ENCODE results near the gene CAT.

Gene CAT

GRCh38 chr11:34481307-34481706, 42.6 kb downstream of the CAT start:
- H3K27ac ChIP-seq, result no peak overlapping the region
- TF ChIP-seq CTCF (IDR thresholded peaks at IDR 0.05), result no peak
- H3K4me3 ChIP-seq, result no peak overlapping the region
- DNase-seq (ENCODE audit: low spot score), result no peak

DNA sequence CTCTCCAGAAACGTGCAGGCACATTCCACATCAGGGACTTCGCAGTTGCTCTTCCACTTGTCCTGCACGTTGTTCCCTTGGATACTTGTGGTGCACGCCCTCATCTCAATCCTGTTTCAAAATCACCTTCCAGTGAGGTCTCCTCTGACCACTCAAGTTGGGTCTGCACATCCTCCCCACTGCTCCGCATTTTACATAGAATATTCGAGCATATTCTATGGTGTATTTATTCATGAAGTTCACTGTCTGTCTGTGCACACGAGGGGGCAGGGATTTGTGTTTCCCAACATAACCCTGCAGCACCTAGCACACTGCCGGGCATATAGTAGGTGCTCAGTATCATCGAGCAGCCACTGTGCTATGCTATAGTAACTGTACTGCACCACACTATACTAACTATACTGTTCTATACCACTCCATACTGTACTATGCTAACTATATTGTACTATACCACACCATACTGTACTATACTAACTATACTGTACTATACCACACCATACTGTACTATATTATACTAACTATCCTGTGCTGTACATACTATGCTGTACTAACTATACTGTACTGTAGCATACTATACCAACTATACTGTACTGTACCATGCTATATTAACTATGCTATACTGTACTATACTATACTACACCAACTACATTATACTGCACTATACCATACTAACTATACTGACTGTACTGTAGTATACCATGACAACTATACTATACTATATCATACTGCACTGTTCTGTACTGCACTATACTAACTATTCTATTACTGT, 44.6 kb downstream of the CAT start:
- TF ChIP-seq CTCF (IDR thresholded peaks at IDR 0.05), result no peak
- H3K4me3 ChIP-seq, result no peak overlapping the region
- DNase-seq (ENCODE audit: low spot score), result peak; percentile 46
- no peak overlapping the region for H3K27ac ChIP-seq

DNA sequence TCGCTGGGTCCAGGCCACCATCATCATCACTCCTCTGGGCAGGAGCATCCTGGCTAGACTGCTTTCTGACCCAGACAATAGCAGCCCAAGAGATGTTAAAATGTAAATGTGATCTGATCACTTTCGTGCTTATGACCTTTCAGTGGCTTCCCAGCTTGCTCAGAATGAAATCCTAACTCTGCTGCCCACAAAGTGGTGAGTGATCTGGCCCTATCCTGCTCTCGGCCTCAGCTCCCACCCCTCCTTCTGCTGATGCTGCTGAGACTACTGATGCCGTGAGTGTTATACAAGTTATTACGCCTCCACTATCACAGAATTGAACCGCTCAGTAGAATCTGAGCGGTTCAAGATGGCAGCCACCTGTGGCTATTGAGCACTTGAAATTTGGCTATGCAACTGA, 48.7 kb downstream of the CAT start:
- DNase-seq (ENCODE audit: low spot score), result peak; percentile 14
- TF ChIP-seq CTCF (IDR thresholded peaks at IDR 0.05), result no peak
- no peak overlapping the region for H3K27ac ChIP-seq
- H3K4me3 ChIP-seq, result no peak overlapping the region

DNA sequence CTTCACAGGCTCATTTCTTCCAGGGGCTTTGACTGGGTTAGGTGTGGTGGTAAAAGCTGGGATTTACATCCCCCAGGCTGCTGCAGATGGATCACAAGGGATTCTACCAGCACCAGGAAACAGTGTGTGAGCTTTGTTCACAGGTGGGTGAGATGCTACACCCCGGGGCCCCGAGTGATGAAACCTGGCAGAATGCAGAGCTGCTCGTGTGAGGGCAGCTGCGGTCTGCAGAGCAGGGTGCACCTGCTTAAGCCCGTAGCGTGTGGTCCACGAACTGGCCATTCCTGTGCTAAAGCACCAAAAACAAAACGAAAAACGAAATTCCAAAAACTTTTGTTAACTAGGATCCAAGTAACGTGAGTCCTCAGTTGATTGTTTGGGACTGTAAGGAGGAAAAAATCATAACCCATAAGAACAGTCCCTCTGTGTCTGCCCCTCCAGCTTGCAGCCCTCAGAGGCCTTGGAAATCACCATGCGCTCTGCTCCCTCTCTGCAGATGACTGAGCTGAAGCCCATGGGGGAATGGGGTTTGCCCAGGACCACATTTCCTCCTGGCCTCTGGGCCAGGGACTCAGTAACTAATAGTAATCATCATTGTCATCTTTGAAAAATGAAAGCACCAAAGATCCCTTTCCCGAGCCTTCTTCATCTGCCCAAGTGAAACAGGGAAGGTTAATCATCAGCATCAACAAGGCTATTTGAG, 50.3 kb downstream of the CAT start:
- DNase-seq (ENCODE audit: low spot score), result peak; percentile 35
- Histone ChIP-seq H3K4me3 (no peak overlapping the region), H3K27ac (no peak overlapping the region)
- TF ChIP-seq CTCF (IDR thresholded peaks at IDR 0.05), result no peak

DNA sequence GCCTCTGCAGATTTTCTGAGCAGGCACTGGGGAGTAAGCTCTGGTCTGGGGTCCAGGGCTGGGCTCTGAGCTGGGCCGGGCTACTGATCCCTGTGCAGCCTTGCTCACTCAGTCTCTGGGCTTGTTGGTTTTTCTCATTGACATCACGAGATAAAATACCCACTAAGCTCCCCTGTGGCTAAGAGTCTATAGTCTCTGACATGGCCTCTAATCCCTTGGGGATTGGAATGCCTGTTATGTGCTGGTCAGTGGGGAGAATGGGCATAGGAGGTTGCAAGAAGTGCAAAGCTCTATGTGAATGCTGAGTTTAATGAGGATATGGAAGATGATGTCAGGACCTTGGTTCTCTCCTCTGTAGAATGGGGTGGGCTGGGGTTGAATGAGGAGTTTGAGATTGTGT, 51.6 kb downstream of the CAT start:
- TF ChIP-seq CTCF (IDR thresholded peaks at IDR 0.05), result no peak
- H3K4me3 ChIP-seq, result no peak overlapping the region
- no peak overlapping the region for H3K27ac ChIP-seq
- DNase-seq (ENCODE audit: low spot score), result peak; percentile 28

DNA sequence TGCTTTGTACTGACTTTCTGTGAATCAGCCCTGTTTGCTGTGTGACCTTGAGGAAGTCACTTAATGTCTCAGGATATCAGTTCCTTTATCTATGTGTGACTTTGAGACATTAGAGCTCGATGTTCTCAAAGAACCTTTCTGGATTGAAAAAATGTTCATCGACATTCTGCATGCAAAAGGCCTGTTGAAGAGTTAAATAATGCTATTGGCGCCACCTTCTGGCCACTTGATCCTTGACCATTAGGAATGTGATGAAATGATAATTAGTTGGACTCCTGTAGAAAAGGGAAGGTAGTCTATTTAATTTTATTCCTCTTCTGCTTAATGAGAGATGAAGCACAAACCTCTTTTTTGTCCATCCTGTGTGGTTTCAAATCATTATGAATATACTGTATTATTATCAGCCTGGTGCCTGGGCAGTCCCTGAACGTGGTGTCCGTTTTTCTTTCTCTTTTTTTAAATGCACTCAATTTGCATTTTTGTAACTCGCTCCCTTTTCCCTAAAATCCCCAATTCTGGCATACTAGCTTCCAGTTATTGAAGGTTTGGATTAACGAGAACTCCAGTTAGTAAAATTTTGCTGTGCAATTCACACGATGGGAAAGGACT, 54.2 kb downstream of the CAT start:
- DNase-seq (ENCODE audit: low spot score), result no peak
- TF ChIP-seq CTCF (IDR thresholded peaks at IDR 0.05), result no peak
- H3K4me3 ChIP-seq, result no peak overlapping the region
- H3K27ac ChIP-seq, result no peak overlapping the region

All from coronary artery (tissue), 2 donors.